ENCODE results near the gene NUP93. TPM values are rescaled to one million over a fixed set of nuclear protein-coding genes. Genes with fewer than 3 reads are reported as not detected.

Gene NUP93
- total RNA-seq, 1 experiment from 2014 or later: 144 TPM

DNA sequence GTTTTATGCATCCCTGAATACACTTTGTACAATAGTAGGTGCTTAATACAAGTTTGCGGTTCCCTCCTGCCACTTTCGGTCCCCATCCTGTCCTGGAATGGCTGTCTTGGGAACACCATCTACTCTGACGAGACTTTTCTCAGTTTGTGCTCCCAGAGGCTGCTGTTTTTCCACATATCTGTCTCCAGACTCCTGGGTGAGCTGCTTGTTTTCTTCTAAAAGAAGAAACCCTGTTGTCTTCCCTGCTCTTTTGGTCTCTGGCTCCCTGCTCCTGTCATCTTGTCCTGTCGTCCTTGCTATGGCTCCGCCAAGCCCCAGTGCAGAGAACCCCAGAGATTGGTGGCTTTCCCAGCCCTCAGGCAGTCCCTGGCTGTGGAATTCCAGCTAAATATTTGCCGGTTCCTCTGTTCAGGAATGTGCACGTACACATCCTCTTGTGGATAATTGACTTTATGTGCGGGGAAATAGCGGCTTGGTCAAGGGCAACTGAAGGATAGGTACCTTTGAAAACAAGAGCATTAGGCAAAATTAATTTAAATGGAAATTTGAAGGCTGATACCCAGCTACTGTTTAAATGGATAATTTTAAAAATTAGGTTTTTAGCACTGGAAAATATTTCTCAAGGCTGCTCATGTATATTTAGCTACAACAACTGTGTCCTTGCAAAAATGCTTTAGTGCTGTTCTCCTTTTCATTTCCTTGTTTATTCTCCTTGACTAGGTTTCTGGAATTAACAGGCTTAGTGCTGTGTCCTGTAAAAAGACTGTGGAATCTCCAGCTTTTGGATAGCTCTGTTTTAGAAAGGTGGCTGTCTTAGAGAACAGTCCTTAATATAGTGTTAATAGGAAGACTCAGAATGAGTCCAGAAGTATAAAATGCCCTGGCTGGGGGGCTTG is 84.9 kb downstream of the NUP93 start:
- intact Hi-C loops (cut with micrococcal nuclease): no loop called here
- H3K27ac ChIP-seq (ENCODE audit: low read depth, low read length): no peak overlapping the region
- H3K79me2 ChIP-seq (ENCODE audit: insufficient read depth, low read length): peaks cover 4% of the 10 kb centered on the region; the same call in 1 of the 2 replicates
- H4K20me1 ChIP-seq (ENCODE audit: insufficient read depth): no peaks in the 10 kb centered on the region
- no peak overlapping the region for H3K9ac ChIP-seq (ENCODE audit: low read length)
- TF ChIP-seq, protein P1, sequence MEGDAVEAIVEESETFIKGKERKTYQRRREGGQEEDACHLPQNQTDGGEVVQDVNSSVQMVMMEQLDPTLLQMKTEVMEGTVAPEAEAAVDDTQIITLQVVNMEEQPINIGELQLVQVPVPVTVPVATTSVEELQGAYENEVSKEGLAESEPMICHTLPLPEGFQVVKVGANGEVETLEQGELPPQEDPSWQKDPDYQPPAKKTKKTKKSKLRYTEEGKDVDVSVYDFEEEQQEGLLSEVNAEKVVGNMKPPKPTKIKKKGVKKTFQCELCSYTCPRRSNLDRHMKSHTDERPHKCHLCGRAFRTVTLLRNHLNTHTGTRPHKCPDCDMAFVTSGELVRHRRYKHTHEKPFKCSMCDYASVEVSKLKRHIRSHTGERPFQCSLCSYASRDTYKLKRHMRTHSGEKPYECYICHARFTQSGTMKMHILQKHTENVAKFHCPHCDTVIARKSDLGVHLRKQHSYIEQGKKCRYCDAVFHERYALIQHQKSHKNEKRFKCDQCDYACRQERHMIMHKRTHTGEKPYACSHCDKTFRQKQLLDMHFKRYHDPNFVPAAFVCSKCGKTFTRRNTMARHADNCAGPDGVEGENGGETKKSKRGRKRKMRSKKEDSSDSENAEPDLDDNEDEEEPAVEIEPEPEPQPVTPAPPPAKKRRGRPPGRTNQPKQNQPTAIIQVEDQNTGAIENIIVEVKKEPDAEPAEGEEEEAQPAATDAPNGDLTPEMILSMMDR (IDR thresholded peaks at IDR 0.05 in 2 of 3, conservative IDR thresholded peaks at IDR 0.05 in 1 of 3; ENCODE audit: borderline replicate concordance in 1 of 3, insufficient read depth in 1 of 3, low read depth in 2 of 3, low read length in 2 of 3): no peak
- TF ChIP-seq ELF1 (IDR thresholded peaks at IDR 0.05; ENCODE audit: borderline replicate concordance, low read depth) (no peak), CEBPB (IDR thresholded peaks at IDR 0.05; ENCODE audit: low read depth) (no peak), JUND (IDR thresholded peaks at IDR 0.05) (no peak), SP1 (IDR thresholded peaks at IDR 0.05; ENCODE audit: low read depth) (no peak), EZH2 (IDR thresholded peaks at IDR 0.05) (no peak), ZFX (IDR thresholded peaks at IDR 0.05) (no peak), EZH2phosphoT487 (IDR thresholded peaks at IDR 0.05; ENCODE audit: borderline replicate concordance) (no peak), SIN3A (IDR thresholded peaks at IDR 0.05; ENCODE audit: low read depth) (no peak), SRF (IDR thresholded peaks at IDR 0.05; ENCODE audit: low read depth) (no peak)
- TF ChIP-seq, protein P2, sequence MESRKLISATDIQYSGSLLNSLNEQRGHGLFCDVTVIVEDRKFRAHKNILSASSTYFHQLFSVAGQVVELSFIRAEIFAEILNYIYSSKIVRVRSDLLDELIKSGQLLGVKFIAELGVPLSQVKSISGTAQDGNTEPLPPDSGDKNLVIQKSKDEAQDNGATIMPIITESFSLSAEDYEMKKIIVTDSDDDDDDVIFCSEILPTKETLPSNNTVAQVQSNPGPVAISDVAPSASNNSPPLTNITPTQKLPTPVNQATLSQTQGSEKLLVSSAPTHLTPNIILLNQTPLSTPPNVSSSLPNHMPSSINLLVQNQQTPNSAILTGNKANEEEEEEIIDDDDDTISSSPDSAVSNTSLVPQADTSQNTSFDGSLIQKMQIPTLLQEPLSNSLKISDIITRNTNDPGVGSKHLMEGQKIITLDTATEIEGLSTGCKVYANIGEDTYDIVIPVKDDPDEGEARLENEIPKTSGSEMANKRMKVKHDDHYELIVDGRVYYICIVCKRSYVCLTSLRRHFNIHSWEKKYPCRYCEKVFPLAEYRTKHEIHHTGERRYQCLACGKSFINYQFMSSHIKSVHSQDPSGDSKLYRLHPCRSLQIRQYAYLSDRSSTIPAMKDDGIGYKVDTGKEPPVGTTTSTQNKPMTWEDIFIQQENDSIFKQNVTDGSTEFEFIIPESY (IDR thresholded peaks at IDR 0.05; ENCODE audit: extremely low read depth, insufficient replicate concordance, low read length): no peak
- H3K4me3 ChIP-seq (replicated peaks in 1 of 2; ENCODE audit: low read depth in 1 of 2, low read length in 2 of 2): no peak overlapping the region
- no peak overlapping the region for H2AFZ ChIP-seq (ENCODE audit: low read depth, low read length, poor library complexity, severe bottlenecking)
- H3K27me3 ChIP-seq (ENCODE audit: insufficient read depth, low read length): no peaks in the 10 kb centered on the region
- ATAC-seq (no peak), DNase-seq (ENCODE audit: low read depth, low spot score) (no peak)
- CTCF ChIA-PET: no interaction called here
- H3K9me2 ChIP-seq (ENCODE audit: insufficient read depth): no peaks in the 10 kb centered on the region
- no peaks in the 10 kb centered on the region for H3K9me3 ChIP-seq (ENCODE audit: control insufficient read depth in 1 of 2, insufficient read depth in 1 of 2, low read depth in 1 of 2, low read length in 2 of 2)
- RAD21 ChIA-PET (ENCODE audit: low non-redundant PET in 1 of 2, low total read pairs in 2 of 2, uncharacterized antibody in 2 of 2, unreplicated experiment in 2 of 2): no interaction called here
- no peak overlapping the region for H3K4me2 ChIP-seq (ENCODE audit: low read length)
- peaks cover 4 to 7% of the 10 kb centered on the region in 2 experiments for H3K4me1 ChIP-seq (ENCODE audit: control insufficient read depth in 1 of 2, insufficient read depth in 2 of 2, low read length in 2 of 2)
- peaks cover 0 to 3% of the 10 kb centered on the region in 2 experiments; a peak in 1 of 4 replicates for H3K36me3 ChIP-seq (ENCODE audit: control insufficient read depth in 1 of 2, insufficient read depth in 2 of 2, low read length in 2 of 2)
- BruUV-seq (replicated peaks): no TSS peak
- POLR2A ChIA-PET: no interaction called here

All from HCT116 (cell line).